LNCAP (cell line): ENCODE data around the gene PKIG.

Experiments used
- CTCF ChIP-seq: fragments of 450-650 bp; IDR thresholded peaks from 2 replicates; pipeline ENCODE4 v1.5.1; 2017; ENCODE audit warnings: mild to moderate bottlenecking

Gene PKIG

GRCh38 chr20:44632103-44632752 is 49.8 kb downstream of the PKIG start:
- TF ChIP-seq CTCF: no peak

DNA sequence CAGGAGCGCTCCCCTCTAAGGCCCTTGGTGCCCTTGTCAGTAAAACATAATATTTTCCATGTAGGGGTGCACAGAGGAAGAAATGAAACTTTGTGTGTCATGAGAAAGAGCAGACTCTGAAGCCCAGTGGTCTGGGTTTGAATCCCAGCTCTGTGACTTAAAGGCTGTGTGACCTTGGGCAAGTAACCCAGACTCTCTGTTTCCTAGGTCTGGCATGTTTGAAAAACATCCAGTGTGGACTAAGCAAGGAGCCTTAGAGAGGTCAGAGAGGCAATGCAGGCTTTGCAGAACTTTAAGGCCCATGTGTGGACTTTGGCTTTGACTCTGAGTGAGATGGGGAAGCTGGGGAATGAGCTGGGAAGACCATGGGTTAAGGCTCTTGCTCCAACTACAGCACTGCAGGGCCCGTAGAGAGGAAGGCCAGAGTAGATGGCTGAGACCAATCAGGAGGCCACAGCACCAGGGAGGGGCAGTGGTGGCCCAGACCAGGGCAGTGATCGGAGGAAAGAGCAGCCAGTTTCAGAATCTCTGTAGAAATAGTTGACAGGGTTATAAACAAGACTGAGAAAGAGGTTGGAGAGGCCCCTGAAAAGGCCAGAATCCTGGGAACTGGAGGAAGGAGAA is 50.9 kb downstream of the PKIG start:
- no peak for TF ChIP-seq CTCF

DNA sequence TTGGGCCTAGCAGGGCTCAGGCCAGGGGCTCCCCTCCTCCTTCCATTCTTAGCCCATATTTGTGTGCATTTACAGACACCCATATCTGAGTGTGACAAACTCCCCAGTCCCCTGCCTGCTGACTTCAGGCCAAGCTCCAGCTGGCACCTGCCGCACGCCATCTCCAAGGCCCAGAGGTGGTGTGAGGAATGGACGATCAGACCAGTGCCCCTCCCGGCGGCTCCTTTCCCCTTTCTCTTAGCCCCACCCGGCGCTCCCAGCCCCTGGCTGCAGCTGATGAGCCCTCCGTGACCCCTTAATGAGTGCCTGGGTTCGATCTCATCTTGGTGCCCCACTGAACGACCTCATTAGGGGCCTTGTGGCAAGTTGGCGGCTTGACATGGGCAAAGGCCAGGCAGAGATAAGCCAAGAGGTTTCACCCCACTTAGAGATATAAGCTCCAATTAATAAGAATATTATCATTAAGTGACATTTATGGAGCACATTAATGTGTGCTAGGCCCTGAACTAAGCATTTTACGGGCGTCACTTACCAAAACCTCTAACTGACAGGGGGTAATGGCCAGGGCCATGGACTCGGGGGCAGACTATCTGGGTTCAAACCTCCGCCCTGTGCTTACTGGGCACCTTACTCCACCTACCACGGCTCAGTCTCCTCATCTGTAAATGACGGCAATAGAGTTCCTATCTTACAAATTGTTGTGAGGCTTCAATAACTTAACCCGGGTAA is 51.7 kb downstream of the PKIG start:
- TF ChIP-seq CTCF: no peak

GRCh38 chr20:44635877-44636276 is 53.5 kb downstream of the PKIG start:
- no peak for TF ChIP-seq CTCF

- TF ChIP-seq CTCF: no peak
Observed at GRCh38 chr20:44637042-44637441, 54.7 kb downstream of the PKIG start.

DNA sequence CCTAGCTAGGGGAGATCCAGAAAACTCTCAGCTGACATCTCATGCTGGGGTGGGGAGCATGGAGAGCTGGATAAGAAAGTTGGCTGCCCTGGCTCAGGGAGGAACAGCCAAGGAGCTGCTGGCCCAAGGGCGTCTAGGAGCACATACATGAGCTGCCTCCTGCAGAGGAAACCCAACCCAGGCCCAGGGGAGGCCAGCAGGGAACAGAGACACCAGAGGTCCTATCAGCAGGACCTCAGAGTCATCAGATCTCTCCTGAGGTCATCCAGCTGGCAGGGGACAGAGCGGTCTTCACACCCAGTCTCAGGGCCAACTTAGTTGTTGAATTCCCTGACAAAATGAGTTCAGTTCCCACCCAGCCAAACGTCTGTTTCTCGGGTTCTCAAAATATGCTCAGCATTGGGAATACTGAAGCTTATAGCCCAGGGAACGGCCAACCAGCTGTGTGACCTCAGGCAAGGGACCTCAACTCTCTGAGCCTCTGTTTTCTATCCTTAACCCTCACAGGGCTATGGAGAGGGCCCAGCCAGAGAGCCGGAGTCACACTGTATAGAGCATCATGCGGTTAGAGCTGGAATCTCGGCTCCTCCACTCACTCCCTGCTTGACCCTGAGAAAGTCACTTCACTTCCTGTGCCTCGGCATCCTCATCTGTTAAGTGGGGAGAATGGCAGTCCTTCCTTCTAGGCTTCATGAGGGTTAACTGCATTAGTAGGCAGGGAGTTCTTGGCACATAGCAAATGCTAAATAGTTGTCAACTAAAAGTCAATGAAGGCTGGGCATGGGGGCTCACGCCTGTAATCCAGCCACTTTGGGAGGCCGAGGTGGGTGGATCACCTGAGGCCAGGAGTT is 55.4 kb downstream of the PKIG start:
- no peak for TF ChIP-seq CTCF

DNA sequence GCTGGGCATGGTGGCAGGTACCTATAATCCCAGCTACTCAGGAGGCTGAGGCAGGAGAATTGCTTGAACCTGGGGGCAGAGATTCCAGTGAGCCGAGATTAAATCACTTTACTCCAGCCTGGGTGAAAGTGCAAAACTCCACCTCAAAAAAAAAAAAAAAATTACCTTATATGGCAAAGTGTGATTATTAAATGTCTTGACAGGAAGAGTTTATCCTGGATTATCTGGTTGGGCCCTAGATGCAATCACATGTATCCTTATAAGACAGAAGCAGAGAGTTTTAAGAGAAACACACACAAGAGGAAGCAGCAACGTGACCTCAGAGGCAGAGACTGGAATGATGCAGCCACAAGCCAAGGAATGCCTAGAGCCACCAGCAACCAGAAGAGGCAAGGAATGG is 58.1 kb downstream of the PKIG start:
- no peak for TF ChIP-seq CTCF
